HEK293 (cell line): ENCODE data around the gene PAGE1.

ENCODE experiments used
- ZNF184 ChIP-seq: fragments of 450-650 bp; IDR thresholded peaks from 2 replicates; pipeline ENCODE4 v1.5.1; 2018; ENCODE audit warnings: missing biosample characterization, mild to moderate bottlenecking, missing genetic modification characterization
- ZNF501 ChIP-seq: fragments of 450-650 bp; formaldehyde crosslinking; IDR thresholded peaks from 2 replicates; pipeline ENCODE4 v1.5.1; 2016; ENCODE audit warnings: missing biosample characterization, missing genetic modification characterization
- TF ChIP-seq, protein P1 (sequence below): fragments of 450-650 bp; formaldehyde crosslinking; IDR thresholded peaks from 2 replicates; pipeline ENCODE4 v1.5.1; 2016; ENCODE audit warnings: missing biosample characterization, missing genetic modification characterization
- TF ChIP-seq, protein P2 (sequence below): fragments of 450-650 bp; formaldehyde crosslinking; IDR thresholded peaks from 2 replicates; pipeline ENCODE4 v1.5.1; 2016; ENCODE audit warnings: missing biosample characterization, missing genetic modification characterization

DNA sequence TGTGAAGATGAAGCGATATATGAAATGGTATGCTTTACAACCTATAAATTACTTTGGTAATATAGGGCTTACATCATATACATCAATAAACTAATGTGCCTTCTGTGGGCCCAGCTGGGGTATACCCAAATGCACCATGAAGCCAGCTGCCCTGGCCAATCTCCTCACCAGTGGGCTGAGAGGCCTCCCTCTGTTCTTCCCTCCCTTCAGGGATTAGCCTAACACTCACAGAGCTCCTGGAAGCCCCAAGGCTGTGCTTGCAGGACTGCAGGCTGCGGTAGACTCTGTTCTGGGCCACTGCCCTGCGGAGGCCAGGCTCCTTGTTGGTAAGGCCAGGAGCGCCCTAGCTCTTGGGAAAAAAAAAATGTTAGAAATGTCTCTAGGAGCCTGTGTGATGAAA lies 33.9 kb downstream of the PAGE1 start:
- TF ChIP-seq, protein P1, sequence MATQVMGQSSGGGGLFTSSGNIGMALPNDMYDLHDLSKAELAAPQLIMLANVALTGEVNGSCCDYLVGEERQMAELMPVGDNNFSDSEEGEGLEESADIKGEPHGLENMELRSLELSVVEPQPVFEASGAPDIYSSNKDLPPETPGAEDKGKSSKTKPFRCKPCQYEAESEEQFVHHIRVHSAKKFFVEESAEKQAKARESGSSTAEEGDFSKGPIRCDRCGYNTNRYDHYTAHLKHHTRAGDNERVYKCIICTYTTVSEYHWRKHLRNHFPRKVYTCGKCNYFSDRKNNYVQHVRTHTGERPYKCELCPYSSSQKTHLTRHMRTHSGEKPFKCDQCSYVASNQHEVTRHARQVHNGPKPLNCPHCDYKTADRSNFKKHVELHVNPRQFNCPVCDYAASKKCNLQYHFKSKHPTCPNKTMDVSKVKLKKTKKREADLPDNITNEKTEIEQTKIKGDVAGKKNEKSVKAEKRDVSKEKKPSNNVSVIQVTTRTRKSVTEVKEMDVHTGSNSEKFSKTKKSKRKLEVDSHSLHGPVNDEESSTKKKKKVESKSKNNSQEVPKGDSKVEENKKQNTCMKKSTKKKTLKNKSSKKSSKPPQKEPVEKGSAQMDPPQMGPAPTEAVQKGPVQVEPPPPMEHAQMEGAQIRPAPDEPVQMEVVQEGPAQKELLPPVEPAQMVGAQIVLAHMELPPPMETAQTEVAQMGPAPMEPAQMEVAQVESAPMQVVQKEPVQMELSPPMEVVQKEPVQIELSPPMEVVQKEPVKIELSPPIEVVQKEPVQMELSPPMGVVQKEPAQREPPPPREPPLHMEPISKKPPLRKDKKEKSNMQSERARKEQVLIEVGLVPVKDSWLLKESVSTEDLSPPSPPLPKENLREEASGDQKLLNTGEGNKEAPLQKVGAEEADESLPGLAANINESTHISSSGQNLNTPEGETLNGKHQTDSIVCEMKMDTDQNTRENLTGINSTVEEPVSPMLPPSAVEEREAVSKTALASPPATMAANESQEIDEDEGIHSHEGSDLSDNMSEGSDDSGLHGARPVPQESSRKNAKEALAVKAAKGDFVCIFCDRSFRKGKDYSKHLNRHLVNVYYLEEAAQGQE (tag by site-specific recombination), result no peak
- TF ChIP-seq, protein P2, sequence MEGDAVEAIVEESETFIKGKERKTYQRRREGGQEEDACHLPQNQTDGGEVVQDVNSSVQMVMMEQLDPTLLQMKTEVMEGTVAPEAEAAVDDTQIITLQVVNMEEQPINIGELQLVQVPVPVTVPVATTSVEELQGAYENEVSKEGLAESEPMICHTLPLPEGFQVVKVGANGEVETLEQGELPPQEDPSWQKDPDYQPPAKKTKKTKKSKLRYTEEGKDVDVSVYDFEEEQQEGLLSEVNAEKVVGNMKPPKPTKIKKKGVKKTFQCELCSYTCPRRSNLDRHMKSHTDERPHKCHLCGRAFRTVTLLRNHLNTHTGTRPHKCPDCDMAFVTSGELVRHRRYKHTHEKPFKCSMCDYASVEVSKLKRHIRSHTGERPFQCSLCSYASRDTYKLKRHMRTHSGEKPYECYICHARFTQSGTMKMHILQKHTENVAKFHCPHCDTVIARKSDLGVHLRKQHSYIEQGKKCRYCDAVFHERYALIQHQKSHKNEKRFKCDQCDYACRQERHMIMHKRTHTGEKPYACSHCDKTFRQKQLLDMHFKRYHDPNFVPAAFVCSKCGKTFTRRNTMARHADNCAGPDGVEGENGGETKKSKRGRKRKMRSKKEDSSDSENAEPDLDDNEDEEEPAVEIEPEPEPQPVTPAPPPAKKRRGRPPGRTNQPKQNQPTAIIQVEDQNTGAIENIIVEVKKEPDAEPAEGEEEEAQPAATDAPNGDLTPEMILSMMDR, result no peak
- TF ChIP-seq ZNF184 (tag by site-specific recombination), result no peak
- no peak for TF ChIP-seq ZNF501 (tag by site-specific recombination)
